ENCODE results near the gene DIRAS1. TPM values are rescaled to one million over a fixed set of nuclear protein-coding genes. Genes with fewer than 3 reads are reported as not detected.
"Not testable (repeated sequence)": the region's sequence is repeated elsewhere in the genome, so short reads cannot be mapped to it uniquely, and the experiment has no call there.

Gene DIRAS1
- total and polyA plus RNA-seq, 2 of the 4 experiments (the other 2 are of a cell fraction): 1.4 to 10.3 TPM

DNA sequence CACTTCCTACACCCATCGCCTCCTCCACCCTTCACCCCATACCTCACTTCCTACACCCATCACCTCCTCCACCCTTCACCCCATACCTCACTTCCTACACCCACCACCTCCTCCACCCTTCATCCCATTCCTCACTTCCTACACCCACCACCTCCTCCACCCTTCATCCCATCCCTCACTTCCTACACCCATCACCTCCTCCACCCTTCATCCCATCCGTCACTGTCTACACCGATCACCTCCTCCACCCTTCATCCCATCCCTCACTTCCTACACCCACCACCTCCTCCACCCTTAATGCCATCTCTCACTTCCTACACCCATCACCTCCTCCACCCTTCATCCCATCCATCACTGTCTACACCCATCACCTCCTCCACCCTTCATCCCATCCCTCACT is 8.0 kb downstream of the DIRAS1 start:
- H3K4me3 ChIP-seq (ENCODE audit: insufficient read depth, low read depth, low read length); H4K91ac ChIP-seq (ENCODE audit: insufficient read depth, low read depth, low read length); H3K14ac ChIP-seq (replicated peaks; ENCODE audit: low read depth, low read length); in situ Hi-C loops (cut with MboI; ENCODE audit: low sequenced_read_pairs); H3K18ac ChIP-seq (ENCODE audit: low read depth, low read length); H2BK5ac ChIP-seq (ENCODE audit: low read depth, low read length, poor library complexity, severe bottlenecking); H4K8ac ChIP-seq (ENCODE audit: low read depth in 2 of 2, low read length in 2 of 2); H3K23ac ChIP-seq (ENCODE audit: low read depth, low read length); H3K4ac ChIP-seq (ENCODE audit: low read depth, low read length); H2AK9ac ChIP-seq (replicated peaks; ENCODE audit: low read depth, low read length, poor library complexity); H3K56ac ChIP-seq (ENCODE audit: extremely low read depth, insufficient read depth, low read length); POLR2A ChIA-PET (ENCODE audit: unreplicated experiment); H3K36me3 ChIP-seq (ENCODE audit: control insufficient read depth, insufficient read depth, low read length); H3K79me1 ChIP-seq (ENCODE audit: low read depth in 1 of 2, low read length in 2 of 2); H3K4me2 ChIP-seq (ENCODE audit: low read depth, low read length); H3K9me3 ChIP-seq (ENCODE audit: control insufficient read depth, insufficient read depth, low read length); H4K5ac ChIP-seq (ENCODE audit: low read depth, low read length); H2BK120ac ChIP-seq (ENCODE audit: low read depth, low read length); H3K9ac ChIP-seq (ENCODE audit: low read depth, low read length); H2BK15ac ChIP-seq (ENCODE audit: low read depth, low read length); H3K4me1 ChIP-seq (ENCODE audit: control insufficient read depth, insufficient read depth, low read length); H3K27me3 ChIP-seq (ENCODE audit: control insufficient read depth, insufficient read depth, low read length); dilution Hi-C loops (cut with HindIII; ENCODE audit: low sequenced_read_pairs, unreplicated experiment); BruUV-seq (replicated peaks); H2AFZ ChIP-seq (replicated peaks; ENCODE audit: low read length, poor library complexity); ATAC-seq (ENCODE audit: low read depth); intact Hi-C loops (cut with micrococcal nuclease); H3K27ac ChIP-seq (ENCODE audit: insufficient read depth, low read length); H2BK20ac ChIP-seq (ENCODE audit: low read depth, low read length); DNase-seq; CTCF ChIA-PET; H4K20me1 ChIP-seq (ENCODE audit: insufficient read depth, low read length): not testable (repeated sequence)
- 72% methylated on average over 3 of the region's 3 CpGs; no CpG with 5 or more reads in 1 of the 2 experiments for WGBS, 2 experiments (ENCODE audit: extremely low coverage in 2 of 2, insufficient read length in 1 of 2)
- peaks cover 12% of the 10 kb centered on the region; the same call in 1 of the 2 replicates for H3K9me1 ChIP-seq (ENCODE audit: insufficient read depth, low read length)
- H2AK5ac ChIP-seq (ENCODE audit: low read depth, low read length): 0 out of 2 replicates have a peak overlapping the region, but pooled peaks have one; percentile 28
